IMR-90 (cell line): ENCODE results near the gene MET. TPM values are rescaled to one million over a fixed set of nuclear protein-coding genes. Genes with fewer than 3 reads are reported as not detected.

ENCODE experiments used
- ATAC-seq: fragments of 200-7000 bp; cut with Tn5 transposase; 2 replicates; pipeline ENCODE4 v1.9.1; 2020; ENCODE audit warnings: low read depth, mild to moderate bottlenecking, moderate library complexity
- BruUV-seq: library from RNA; stranded (reverse); fragments of 400-500 nt; replicated peaks from 2 replicates; lab custom pipeline; 2021; lab: Mats Ljungman, UMichigan
- CTCF ChIA-PET: fragments of 300-600 bp; formaldehyde crosslinking; extraction: SDS; loops from one replicate; lab custom pipeline; 2021; ENCODE audit warnings: antibody characterized with exemption; lab: Yijun Ruan, JAX
- POLR2A ChIA-PET: fragments of 300-600 bp; sonication (Branson Sonifier 250); formaldehyde crosslinking; loops from one replicate; lab custom pipeline; 2022; ENCODE audit warnings: antibody characterized with exemption; ENCODE audit not compliant: unreplicated experiment; lab: Charles Lee
- DNase-seq: peaks from one replicate; pipeline ENCODE4 v3.0.0; 2013
- H2AFZ ChIP-seq: replicated peaks from 2 replicates; pipeline ENCODE3; 2013; ENCODE audit warnings: low read length, mild to moderate bottlenecking; ENCODE audit not compliant: poor library complexity
- H2AK5ac ChIP-seq: 2 replicates; pipeline ENCODE4 v1.6.1; 2013; ENCODE audit warnings: low read depth, low read length, inconsistent platforms
- H2AK9ac ChIP-seq: replicated peaks from 2 replicates; pipeline ENCODE3; 2013; ENCODE audit warnings: mild to moderate bottlenecking, low read depth, low read length, moderate library complexity; ENCODE audit not compliant: poor library complexity
- H2BK120ac ChIP-seq: 2 replicates; pipeline ENCODE4 v1.6.1; 2013; ENCODE audit warnings: low read depth, low read length, inconsistent platforms
- H2BK15ac ChIP-seq: 3 replicates; pipeline ENCODE4 v1.6.1; 2013; ENCODE audit warnings: low read depth, low read length, inconsistent platforms
- H2BK20ac ChIP-seq: 2 replicates; pipeline ENCODE4 v1.6.1; 2013; ENCODE audit warnings: low read depth, mild to moderate bottlenecking, inconsistent platforms, low read length, moderate library complexity
- H2BK5ac ChIP-seq: 2 replicates; pipeline ENCODE4 v1.6.1; 2013; ENCODE audit warnings: mild to moderate bottlenecking, low read depth, low read length, inconsistent platforms; ENCODE audit not compliant: poor library complexity, severe bottlenecking
- H3K14ac ChIP-seq: replicated peaks from 2 replicates; pipeline ENCODE4 v1.6.1; 2013; ENCODE audit warnings: low read depth, low read length, inconsistent platforms
- H3K18ac ChIP-seq: 2 replicates; pipeline ENCODE4 v1.6.1; 2013; ENCODE audit warnings: low read depth, low read length, control low read depth
- H3K23ac ChIP-seq: 2 replicates; pipeline ENCODE4 v1.6.1; 2013; ENCODE audit warnings: low read depth, low read length, inconsistent platforms
- H3K27ac ChIP-seq: 2 replicates; pipeline ENCODE4 v1.5.1; 2013; ENCODE audit warnings: mild to moderate bottlenecking, control low read depth, low read length; ENCODE audit not compliant: insufficient read depth
- H3K27me3 ChIP-seq: 2 replicates; pipeline ENCODE4 v1.6.1; 2013; ENCODE audit warnings: low read length; ENCODE audit not compliant: control insufficient read depth, insufficient read depth
- H3K36me3 ChIP-seq: 2 replicates; pipeline ENCODE4 v1.6.1; 2013; ENCODE audit warnings: low read length, mixed read lengths; ENCODE audit not compliant: control insufficient read depth, insufficient read depth
- H3K4ac ChIP-seq: 2 replicates; pipeline ENCODE4 v1.6.1; 2013; ENCODE audit warnings: low read depth, low read length, inconsistent platforms
- H3K4me1 ChIP-seq: 2 replicates; pipeline ENCODE4 v1.6.1; 2013; ENCODE audit warnings: low read length, mixed read lengths; ENCODE audit not compliant: control insufficient read depth, insufficient read depth
- H3K4me2 ChIP-seq: 2 replicates; pipeline ENCODE4 v1.6.1; 2013; ENCODE audit warnings: low read depth, mild to moderate bottlenecking, control low read depth, low read length, moderate library complexity
- H3K4me3 ChIP-seq: 2 replicates; pipeline ENCODE4 v1.5.1; 2013; ENCODE audit warnings: low read depth, mild to moderate bottlenecking, control low read depth, low read length, moderate library complexity; ENCODE audit not compliant: insufficient read depth
- H3K56ac ChIP-seq: 2 replicates; pipeline ENCODE4 v1.6.1; 2013; ENCODE audit warnings: low read length, inconsistent platforms; ENCODE audit not compliant: insufficient read depth; ENCODE audit errors: extremely low read depth
- H3K79me1 ChIP-seq, 2 experiments: 2 replicates each; pipeline ENCODE4 v1.6.1; 2013; ENCODE audit warnings: low read length in 2 of 2, inconsistent platforms in 1 of 2, low read depth in 1 of 2
- H3K9ac ChIP-seq: 2 replicates; pipeline ENCODE4 v1.6.1; 2013; ENCODE audit warnings: low read depth, low read length, control low read depth
- H3K9me1 ChIP-seq: 2 replicates; pipeline ENCODE4 v1.6.1; 2013; ENCODE audit warnings: low read length, inconsistent platforms; ENCODE audit not compliant: insufficient read depth
- H3K9me3 ChIP-seq: 2 replicates; pipeline ENCODE4 v1.6.1; 2013; ENCODE audit warnings: low read length; ENCODE audit not compliant: control insufficient read depth, insufficient read depth
- H4K20me1 ChIP-seq: 2 replicates; pipeline ENCODE4 v1.6.1; 2013; ENCODE audit warnings: low read length, inconsistent platforms; ENCODE audit not compliant: insufficient read depth
- H4K5ac ChIP-seq: 2 replicates; pipeline ENCODE4 v1.6.1; 2013; ENCODE audit warnings: mild to moderate bottlenecking, low read depth, low read length, control low read depth
- H4K8ac ChIP-seq, 2 experiments: 2 replicates each; pipeline ENCODE4 v1.6.1; 2013; ENCODE audit warnings: low read depth in 2 of 2, low read length in 2 of 2, control low read depth in 1 of 2, inconsistent platforms in 1 of 2
- H4K91ac ChIP-seq: 2 replicates; pipeline ENCODE4 v1.6.1; 2013; ENCODE audit warnings: low read depth, low read length, inconsistent platforms; ENCODE audit not compliant: insufficient read depth
- MAZ ChIP-seq: IDR thresholded peaks from 2 replicates; pipeline ENCODE4 v1.6.1; 2012; ENCODE audit warnings: low read depth, mild to moderate bottlenecking, low read length, improper control_type of control experiment, moderate library complexity, borderline replicate concordance
- POLR2A ChIP-seq: IDR thresholded peaks from 2 replicates; pipeline ENCODE4 v1.6.1; 2012; ENCODE audit warnings: mild to moderate bottlenecking, low read depth, low read length
- RFX5 ChIP-seq: IDR thresholded peaks from 2 replicates; pipeline ENCODE4 v1.8.0; 2012; ENCODE audit warnings: low read depth, mild to moderate bottlenecking, low read length, moderate library complexity
- WGBS, 2 experiments: methylation state at CpG; one replicate each; pipeline versions ENCODE4 v1.1.5 to v1.1.7; 2013; ENCODE audit warnings: missing lambda C conversion rate in 2 of 2; ENCODE audit not compliant: insufficient read length in 1 of 2; ENCODE audit errors: extremely low coverage in 2 of 2; 5-methylcytosine and 5-hydroxymethylcytosine counted together
- dilution Hi-C: fragments of 300-500 bp; cut with HindIII; formaldehyde crosslinking; loops from one replicate; pipeline ENCODE4 v1.14.3; 2018; ENCODE audit warnings: low sequenced_read_pairs; ENCODE audit not compliant: unreplicated experiment
- in situ Hi-C: fragments of 300-500 bp; cut with MboI; formaldehyde crosslinking; loops from 3 replicates; pipeline ENCODE4 v1.14.3; 2019; ENCODE audit warnings: low sequenced_read_pairs, inconsistent platforms, mixed read lengths
- intact Hi-C: fragments of 100-400 bp; cut with micrococcal nuclease; formaldehyde crosslinking; loops from 2 replicates; pipeline ENCODE4 v1.10.0; 2022
- polyA plus RNA-seq, 3 experiments: library from polyadenylated mRNA; depleted of rRNA; stranded (reverse); fragments of >200 nt; gene quantifications; 2 replicates each; pipeline ENCODE4 v1.2.3, GENCODE V29; 2012; ENCODE audit warnings: low replicate concordance in 1 of 3
- total RNA-seq: library from RNA; depleted of rRNA; stranded (reverse); fragments of >200 nt; gene quantifications from 2 replicates; pipeline ENCODE4 v1.2.3, GENCODE V29; 2012
- TF ChIP-seq, protein P1 (sequence below): conservative IDR thresholded peaks from 2 replicates; pipeline ENCODE4 v1.5.1; 2012; ENCODE audit warnings: mild to moderate bottlenecking, low read depth, low read length, improper control_type of control experiment
- TF ChIP-seq, protein P2 (sequence below): fragments of 150-350 bp; IDR thresholded peaks from 2 replicates; pipeline ENCODE4 v1.6.1; 2016; ENCODE audit warnings: low read depth, mild to moderate bottlenecking, low read length, moderate library complexity, borderline replicate concordance

MET gene
- total and polyA plus RNA-seq, 2 of the 4 experiments (the other 2 are of a cell fraction), result 15.0 to 84.6 TPM

DNA sequence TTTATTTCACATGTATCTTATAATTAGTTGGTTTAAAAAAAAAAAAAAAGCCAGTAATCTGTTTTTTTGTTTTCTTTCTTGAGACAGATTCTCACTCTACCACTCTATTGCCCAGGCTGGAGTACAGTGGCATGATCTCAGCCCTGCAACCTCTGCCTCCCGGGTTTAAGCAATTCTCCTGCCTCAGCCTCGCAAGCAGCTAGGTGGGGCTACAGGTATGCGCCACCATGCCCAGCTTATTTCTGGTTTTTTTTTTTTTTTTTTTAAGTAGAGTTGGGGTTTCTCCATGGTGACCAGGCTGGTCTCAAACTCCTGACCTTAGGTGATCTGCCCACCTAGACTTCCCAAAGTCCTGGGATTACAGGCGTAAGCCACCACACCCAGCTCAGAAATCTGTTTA lies 156.3 kb downstream of the MET start:
- ATAC-seq (no peak), DNase-seq (no peak)
- no peak overlapping the region for H3K23ac ChIP-seq
- ChIA-PET CTCF (interaction anchor here (0.6 to 1.0 kb wide), 2 partner anchors 20 to 162 kb away, joined by 3 to 5 read pairs; no protein-coding TSS in a partner anchor), POLR2A (no interaction called here)
- H4K91ac ChIP-seq, result no peak overlapping the region
- H3K56ac ChIP-seq, result no peak overlapping the region
- H2BK15ac ChIP-seq, result no peak overlapping the region
- H3K36me3 ChIP-seq, result no peaks in the 10 kb centered on the region
- H2BK20ac ChIP-seq, result no peak overlapping the region
- intact Hi-C loops (no loop called here), dilution Hi-C loops (no loop called here), in situ Hi-C loops (no loop called here)
- no peak overlapping the region for H3K27ac ChIP-seq
- no peak overlapping the region for H2AK5ac ChIP-seq
- H3K4me1 ChIP-seq, result no peaks in the 10 kb centered on the region
- no peak overlapping the region for H2AK9ac ChIP-seq
- no peak overlapping the region for H3K4me3 ChIP-seq
- no peak overlapping the region for H2AFZ ChIP-seq
- TF ChIP-seq MAZ (no peak), RFX5 (no peak), POLR2A (no peak)
- TF ChIP-seq, protein P1, sequence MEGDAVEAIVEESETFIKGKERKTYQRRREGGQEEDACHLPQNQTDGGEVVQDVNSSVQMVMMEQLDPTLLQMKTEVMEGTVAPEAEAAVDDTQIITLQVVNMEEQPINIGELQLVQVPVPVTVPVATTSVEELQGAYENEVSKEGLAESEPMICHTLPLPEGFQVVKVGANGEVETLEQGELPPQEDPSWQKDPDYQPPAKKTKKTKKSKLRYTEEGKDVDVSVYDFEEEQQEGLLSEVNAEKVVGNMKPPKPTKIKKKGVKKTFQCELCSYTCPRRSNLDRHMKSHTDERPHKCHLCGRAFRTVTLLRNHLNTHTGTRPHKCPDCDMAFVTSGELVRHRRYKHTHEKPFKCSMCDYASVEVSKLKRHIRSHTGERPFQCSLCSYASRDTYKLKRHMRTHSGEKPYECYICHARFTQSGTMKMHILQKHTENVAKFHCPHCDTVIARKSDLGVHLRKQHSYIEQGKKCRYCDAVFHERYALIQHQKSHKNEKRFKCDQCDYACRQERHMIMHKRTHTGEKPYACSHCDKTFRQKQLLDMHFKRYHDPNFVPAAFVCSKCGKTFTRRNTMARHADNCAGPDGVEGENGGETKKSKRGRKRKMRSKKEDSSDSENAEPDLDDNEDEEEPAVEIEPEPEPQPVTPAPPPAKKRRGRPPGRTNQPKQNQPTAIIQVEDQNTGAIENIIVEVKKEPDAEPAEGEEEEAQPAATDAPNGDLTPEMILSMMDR, result no peak
- TF ChIP-seq, protein P2, sequence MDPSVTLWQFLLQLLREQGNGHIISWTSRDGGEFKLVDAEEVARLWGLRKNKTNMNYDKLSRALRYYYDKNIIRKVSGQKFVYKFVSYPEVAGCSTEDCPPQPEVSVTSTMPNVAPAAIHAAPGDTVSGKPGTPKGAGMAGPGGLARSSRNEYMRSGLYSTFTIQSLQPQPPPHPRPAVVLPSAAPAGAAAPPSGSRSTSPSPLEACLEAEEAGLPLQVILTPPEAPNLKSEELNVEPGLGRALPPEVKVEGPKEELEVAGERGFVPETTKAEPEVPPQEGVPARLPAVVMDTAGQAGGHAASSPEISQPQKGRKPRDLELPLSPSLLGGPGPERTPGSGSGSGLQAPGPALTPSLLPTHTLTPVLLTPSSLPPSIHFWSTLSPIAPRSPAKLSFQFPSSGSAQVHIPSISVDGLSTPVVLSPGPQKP, result no peak
- no peak overlapping the region for H4K8ac ChIP-seq
- H3K27me3 ChIP-seq, result peaks cover 6% of the 10 kb centered on the region
- H3K79me1 ChIP-seq, result no peaks in the 10 kb centered on the region
- no TSS peak for BruUV-seq
- no peak overlapping the region for H3K4me2 ChIP-seq
- no CpG with 5 or more reads among the region's 4 CpGs for WGBS, 2 experiments
- no peak overlapping the region for H3K18ac ChIP-seq
- H4K5ac ChIP-seq, result no peak overlapping the region
- H2BK5ac ChIP-seq, result no peak overlapping the region
- no peaks in the 10 kb centered on the region for H3K9me1 ChIP-seq
- H3K9me3 ChIP-seq, result no peaks in the 10 kb centered on the region; the same call in 1 of the 2 replicates
- H3K4ac ChIP-seq, result no peak overlapping the region
- H3K9ac ChIP-seq, result no peak overlapping the region
- no peak overlapping the region for H3K14ac ChIP-seq
- no peaks in the 10 kb centered on the region for H4K20me1 ChIP-seq
- no peak overlapping the region for H2BK120ac ChIP-seq
